Neural cell (in vitro differentiated cells): ENCODE results near the gene CACNA1E.

Experiments used
- CTCF ChIP-seq: fragments of 450-650 bp; IDR thresholded peaks from 2 replicates; pipeline ENCODE4 v1.5.1; 2014; ENCODE audit warnings: antibody characterized with exemption, mild to moderate bottlenecking, moderate library complexity; ENCODE audit not compliant: poor library complexity, severe bottlenecking
- EP300 ChIP-seq: fragments of 450-650 bp; conservative IDR thresholded peaks from 2 replicates; pipeline ENCODE4 v1.6.1; 2014; ENCODE audit warnings: antibody characterized with exemption, mild to moderate bottlenecking, moderate library complexity; ENCODE audit not compliant: poor library complexity, severe bottlenecking
- EZH2 ChIP-seq: fragments of 200-600, 300-800 bp; shearing (Covaris generic), sonication (generic); IDR thresholded peaks from 2 replicates; pipeline ENCODE4 v1.6.1; 2014; ENCODE audit warnings: antibody characterized with exemption, low read length, borderline replicate concordance, mild to moderate bottlenecking; ENCODE audit not compliant: insufficient read depth, poor library complexity, severe bottlenecking
- MXI1 ChIP-seq: fragments of 450-650 bp; conservative IDR thresholded peaks from 2 replicates; pipeline ENCODE4 v1.6.1; 2014; ENCODE audit warnings: antibody characterized with exemption, mild to moderate bottlenecking; ENCODE audit not compliant: poor library complexity, severe bottlenecking
- POLR2AphosphoS5 ChIP-seq: IDR thresholded peaks from 2 replicates; pipeline ENCODE4 v1.6.1; 2012
- RAD21 ChIP-seq: fragments of 450-650 bp; conservative IDR thresholded peaks from 2 replicates; pipeline ENCODE4 v1.6.1; 2014; ENCODE audit warnings: antibody characterized with exemption, mild to moderate bottlenecking, moderate library complexity
- SMC3 ChIP-seq: fragments of 450-650 bp; conservative IDR thresholded peaks from 2 replicates; pipeline ENCODE4 v1.6.1; 2014; ENCODE audit warnings: antibody characterized with exemption, mild to moderate bottlenecking, moderate library complexity; ENCODE audit not compliant: poor library complexity
- TAF1 ChIP-seq: IDR thresholded peaks from 2 replicates; pipeline ENCODE4 v1.6.1; 2012; ENCODE audit warnings: low read depth
- TF ChIP-seq, protein P1 (sequence below): IDR thresholded peaks from 2 replicates; pipeline ENCODE4 v1.6.1; 2012; ENCODE audit warnings: borderline replicate concordance

- TF ChIP-seq POLR2AphosphoS5 (no peak), EZH2 (no peak), CTCF (no peak), EP300 (no peak), SMC3 (no peak), RAD21 (no peak), MXI1 (no peak), TAF1 (no peak)
- TF ChIP-seq, protein P1, sequence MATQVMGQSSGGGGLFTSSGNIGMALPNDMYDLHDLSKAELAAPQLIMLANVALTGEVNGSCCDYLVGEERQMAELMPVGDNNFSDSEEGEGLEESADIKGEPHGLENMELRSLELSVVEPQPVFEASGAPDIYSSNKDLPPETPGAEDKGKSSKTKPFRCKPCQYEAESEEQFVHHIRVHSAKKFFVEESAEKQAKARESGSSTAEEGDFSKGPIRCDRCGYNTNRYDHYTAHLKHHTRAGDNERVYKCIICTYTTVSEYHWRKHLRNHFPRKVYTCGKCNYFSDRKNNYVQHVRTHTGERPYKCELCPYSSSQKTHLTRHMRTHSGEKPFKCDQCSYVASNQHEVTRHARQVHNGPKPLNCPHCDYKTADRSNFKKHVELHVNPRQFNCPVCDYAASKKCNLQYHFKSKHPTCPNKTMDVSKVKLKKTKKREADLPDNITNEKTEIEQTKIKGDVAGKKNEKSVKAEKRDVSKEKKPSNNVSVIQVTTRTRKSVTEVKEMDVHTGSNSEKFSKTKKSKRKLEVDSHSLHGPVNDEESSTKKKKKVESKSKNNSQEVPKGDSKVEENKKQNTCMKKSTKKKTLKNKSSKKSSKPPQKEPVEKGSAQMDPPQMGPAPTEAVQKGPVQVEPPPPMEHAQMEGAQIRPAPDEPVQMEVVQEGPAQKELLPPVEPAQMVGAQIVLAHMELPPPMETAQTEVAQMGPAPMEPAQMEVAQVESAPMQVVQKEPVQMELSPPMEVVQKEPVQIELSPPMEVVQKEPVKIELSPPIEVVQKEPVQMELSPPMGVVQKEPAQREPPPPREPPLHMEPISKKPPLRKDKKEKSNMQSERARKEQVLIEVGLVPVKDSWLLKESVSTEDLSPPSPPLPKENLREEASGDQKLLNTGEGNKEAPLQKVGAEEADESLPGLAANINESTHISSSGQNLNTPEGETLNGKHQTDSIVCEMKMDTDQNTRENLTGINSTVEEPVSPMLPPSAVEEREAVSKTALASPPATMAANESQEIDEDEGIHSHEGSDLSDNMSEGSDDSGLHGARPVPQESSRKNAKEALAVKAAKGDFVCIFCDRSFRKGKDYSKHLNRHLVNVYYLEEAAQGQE, result no peak
These were observed 177.3 kb downstream of the CACNA1E start for GRCh38 chr1:181660621-181661020.
